K562 (cell line): ENCODE data around the gene F12. TPM values are rescaled to one million over a fixed set of nuclear protein-coding genes. Genes with fewer than 3 reads are reported as not detected.

Source experiments
- ATAC-seq: fragments of 200-7000 bp; cut with Tn5 transposase; 3 replicates; pipeline ENCODE4 v1.9.1; 2020; ENCODE audit warnings: moderate library complexity
- BruUV-seq: library from RNA; stranded (reverse); fragments of 400-500 nt; replicated peaks from 2 replicates; lab custom pipeline; 2021; lab: Mats Ljungman, UMichigan
- CTCF ChIA-PET: fragments of 300-600 bp; formaldehyde crosslinking; extraction: SDS; loops from one replicate; lab custom pipeline; 2021; ENCODE audit warnings: low intra/inter-chr PET ratio; lab: Yijun Ruan, JAX
- POLR2A ChIA-PET: fragments of 300-600, 350-650 bp; sonication (Branson Sonifier 250); formaldehyde crosslinking; extraction: SDS; loops from one replicate; lab custom pipeline; 2021; ENCODE audit warnings: antibody characterized with exemption, inconsistent platforms; lab: Yijun Ruan, JAX
- DNase-seq, 4 experiments: peaks; one replicate each; pipeline versions ENCODE4 v3.0.0 to v3.0.0-alpha.2; 2011 to 2018; ENCODE audit warnings: low spot score in 3 of 4, mixed read lengths in 3 of 4; ENCODE audit errors: extremely low read depth in 1 of 4
- FAIRE-seq: peaks from 2 replicates; lab custom pipeline; 2011; peaks lifted over from hg19 to GRCh38; lab: Jason Lieb, UNC
- H2AFZ ChIP-seq: 2 replicates; pipeline ENCODE4 v1.6.0; 2011; ENCODE audit warnings: low read depth, low read length, control low read depth, inconsistent platforms
- H3K27ac ChIP-seq: fragments of 200-600 bp; 3 replicates; pipeline ENCODE4 v1.8.0; 2011; ENCODE audit warnings: low read depth, mild to moderate bottlenecking, control low read depth, inconsistent platforms, low read length, moderate library complexity, mixed read lengths; ENCODE audit errors: extremely low read depth
- H3K27me3 ChIP-seq, 2 experiments: fragments of 300-600 bp in 1 of 2; 2 replicates in 1 of 2; 3 replicates in 1 of 2; pipeline versions ENCODE4 v1.6.0 to v1.8.0; 2011; ENCODE audit warnings: inconsistent platforms in 2 of 2, low read length in 2 of 2, mild to moderate bottlenecking in 1 of 2, mixed read lengths in 1 of 2, moderate library complexity in 1 of 2; ENCODE audit not compliant: control insufficient read depth in 2 of 2, insufficient read depth in 2 of 2
- H3K36me3 ChIP-seq: fragments of 300-600 bp; 3 replicates; pipeline ENCODE4 v1.8.0; 2011; ENCODE audit warnings: mild to moderate bottlenecking, low read length, inconsistent platforms; ENCODE audit not compliant: control insufficient read depth, insufficient read depth
- H3K4me1 ChIP-seq, 2 experiments: fragments of 200-600 bp in 1 of 2; replicated peaks in 1 of 2; 2 replicates in 1 of 2; 3 replicates in 1 of 2; pipeline versions ENCODE4 v1.5.1 to v1.8.0; 2011; ENCODE audit warnings: inconsistent platforms in 2 of 2, low read length in 2 of 2, mild to moderate bottlenecking in 1 of 2, mixed read lengths in 1 of 2, moderate library complexity in 1 of 2; ENCODE audit not compliant: control insufficient read depth in 2 of 2, insufficient read depth in 2 of 2
- H3K4me2 ChIP-seq: 2 replicates; pipeline ENCODE4 v1.6.1; 2011; ENCODE audit warnings: low read length, control low read depth, inconsistent platforms, mixed read lengths; ENCODE audit not compliant: insufficient read depth
- H3K4me3 ChIP-seq: fragments of 200-600 bp; sonication (generic), shearing (Covaris generic); 2 replicates; pipeline ENCODE4 v1.5.1; 2016; ENCODE audit warnings: control low read depth, inconsistent platforms
- H3K79me2 ChIP-seq: fragments of 200-600 bp; 3 replicates; pipeline ENCODE4 v1.8.0; 2011; ENCODE audit warnings: low read length, inconsistent platforms; ENCODE audit not compliant: control insufficient read depth, insufficient read depth
- H3K9ac ChIP-seq, 2 experiments: 2 replicates each; pipeline versions ENCODE4 v1.6.0 to v1.6.1; 2011; ENCODE audit warnings: low read depth in 2 of 2, low read length in 2 of 2, control low read depth in 1 of 2, inconsistent platforms in 1 of 2, mild to moderate bottlenecking in 1 of 2, mixed read lengths in 1 of 2; ENCODE audit not compliant: insufficient read depth in 1 of 2
- H3K9me1 ChIP-seq: one replicate; pipeline ENCODE4 v1.6.0; 2011; ENCODE audit warnings: inconsistent platforms, mild to moderate bottlenecking, low read length, moderate library complexity; ENCODE audit not compliant: control insufficient read depth, insufficient read depth
- H3K9me3 ChIP-seq: replicated peaks from 2 replicates; pipeline ENCODE4 v1.5.1; 2011; ENCODE audit warnings: low read depth, low read length, inconsistent platforms; ENCODE audit not compliant: control insufficient read depth, insufficient read depth
- H4K20me1 ChIP-seq: replicated peaks from 2 replicates; pipeline ENCODE4 v1.6.1; 2011; ENCODE audit warnings: low read length, inconsistent platforms, mixed read lengths; ENCODE audit not compliant: control insufficient read depth, insufficient read depth
- CBX2 ChIP-seq: fragments of 200-600 bp; sonication (generic); IDR thresholded peaks from one replicate; pipeline ENCODE4 v1.6.1; 2012; ENCODE audit warnings: mild to moderate bottlenecking, low read length, inconsistent platforms; ENCODE audit not compliant: insufficient read depth, poor library complexity, severe bottlenecking
- ELK1 ChIP-seq: sonication (generic); formaldehyde crosslinking; IDR thresholded peaks from 2 replicates; pipeline ENCODE4 v1.8.1; 2022; ENCODE audit warnings: missing genetic modification reagents
- KAT2B ChIP-seq: IDR thresholded peaks from one replicate; pipeline ENCODE4 v1.6.1; 2012; ENCODE audit warnings: low read depth, mild to moderate bottlenecking, control low read depth, inconsistent platforms, low read length, moderate library complexity
- MLLT1 ChIP-seq, 2 experiments: fragments of 450-650 bp; IDR thresholded peaks; 2 replicates each; pipeline ENCODE4 v1.6.1; 2016
- NFRKB ChIP-seq: fragments of 450-650 bp; IDR thresholded peaks from 2 replicates; pipeline ENCODE4 v1.6.1; 2016; ENCODE audit warnings: low read depth
- PHF8 ChIP-seq: fragments of 200-600 bp; sonication (generic); IDR thresholded peaks from 2 replicates; pipeline ENCODE4 v1.6.1; 2012; ENCODE audit warnings: mixed run types, mild to moderate bottlenecking, inconsistent platforms, low read length, moderate library complexity, borderline replicate concordance
- TAF7 ChIP-seq: fragments of 450-650 bp; IDR thresholded peaks from 2 replicates; pipeline ENCODE4 v1.6.1; 2016; ENCODE audit warnings: missing genetic modification characterization, missing compliant biosample characterization
- XRCC3 ChIP-seq: fragments of 450-650 bp; IDR thresholded peaks from 2 replicates; pipeline ENCODE4 v1.6.1; 2017; ENCODE audit warnings: mild to moderate bottlenecking, moderate library complexity
- XRCC5 ChIP-seq: fragments of 200-400 bp; formaldehyde crosslinking; IDR thresholded peaks from 2 replicates; pipeline ENCODE4 v1.6.1; 2017; ENCODE audit warnings: low read depth, mild to moderate bottlenecking, low read length
- ZFP91 ChIP-seq: sonication (generic); formaldehyde crosslinking; IDR thresholded peaks from 2 replicates; pipeline ENCODE4 v1.8.0; 2022; ENCODE audit warnings: mild to moderate bottlenecking, missing genetic modification reagents
- ZNF217 ChIP-seq: sonication (generic); formaldehyde crosslinking; IDR thresholded peaks from 2 replicates; pipeline ENCODE4 v1.8.0; 2022; ENCODE audit warnings: mild to moderate bottlenecking, missing genetic modification reagents
- ZNF316 ChIP-seq: fragments of 450-650 bp; IDR thresholded peaks from 2 replicates; pipeline ENCODE4 v1.6.1; 2016
- ZNF384 ChIP-seq: IDR thresholded peaks from 2 replicates; pipeline ENCODE4 v1.6.1; 2012; ENCODE audit warnings: low read depth, low read length, improper control_type of control experiment
- ZNF644 ChIP-seq: fragments of 200-800 bp; sonication (Bioruptor generic); IDR thresholded peaks from 2 replicates; pipeline ENCODE4 v1.6.1; 2016; ENCODE audit warnings: low read depth, missing genetic modification characterization, missing compliant biosample characterization
- ZNF696 ChIP-seq: fragments of 250-450 bp; sonication (Bioruptor Pico); conservative IDR thresholded peaks from 2 replicates; pipeline ENCODE4 v1.4.0; 2020; ENCODE audit warnings: mild to moderate bottlenecking, moderate library complexity
- WGBS: fragments of 100-300 bp; shearing (Covaris generic); methylation state at CpG from one replicate; pipeline ENCODE4 v1.1.6; 2016; ENCODE audit warnings: low coverage, mixed read lengths; ENCODE audit not compliant: insufficient coverage; ENCODE audit errors: missing lambda C conversion rate; 5-methylcytosine and 5-hydroxymethylcytosine counted together
- in situ Hi-C: fragments of 300-500 bp; cut with MboI; formaldehyde crosslinking; loops from 4 replicates; pipeline ENCODE4 v1.15.0; 2018; ENCODE audit warnings: inconsistent platforms, mixed read lengths
- intact Hi-C: fragments of 100-400 bp; cut with micrococcal nuclease; formaldehyde crosslinking; loops from 2 replicates; pipeline ENCODE4 v1.14.2; 2022
- polyA plus RNA-seq, 8 experiments: library from polyadenylated mRNA; depleted of rRNA in 4 of 8; stranded (reverse) in 5 of 8; unstranded in 3 of 8; fragments of >200 nt; fragmentation: Nextera tagmentation in 2 of 8; fragmentation: Illumina TruSeq in 1 of 8; extraction: Ambion mirVana in 2 of 8; extraction: Trizol in 1 of 8; gene quantifications; 2 replicates each; pipeline versions ENCODE4 v1.2.1 to v1.2.3, GENCODE V29; 2011 to 2014; ENCODE audit warnings: inconsistent platforms in 1 of 8, missing spikeins in 1 of 8
- total RNA-seq, 7 experiments: library from RNA; depleted of rRNA in 6 of 7; stranded (reverse); fragments of >200 nt in 6 of 7; fragmentation: Illumina TruSeq in 2 of 7; extraction: Trizol in 2 of 7; gene quantifications; 2 replicates each; pipeline versions ENCODE4 v1.2.1 to v1.2.3, GENCODE V29; 2011 to 2021; ENCODE audit warnings: low replicate concordance in 1 of 7
- TF ChIP-seq, protein P1 (sequence below): fragments of 450-650 bp; formaldehyde crosslinking; IDR thresholded peaks from 2 replicates; pipeline ENCODE4 v1.4.0; 2020; ENCODE audit warnings: mild to moderate bottlenecking, mixed read lengths
- TF ChIP-seq, protein P2 (sequence below): conservative IDR thresholded peaks from 2 replicates; pipeline ENCODE4 v1.6.1; 2011; ENCODE audit warnings: low read depth, mild to moderate bottlenecking, low read length; ENCODE audit not compliant: control insufficient read depth

F12 gene
- total and polyA plus RNA-seq, 9 of the 15 experiments (the other 6 are each of a cell fraction or from before 2014, with no cell fraction given), result 0.59 to 18.3 (median 3.6) TPM

GRCh38 chr5:177385720-177386119 is 23.6 kb downstream of the F12 start:
- ATAC-seq, result no peak
- Histone ChIP-seq H2AFZ (no peak overlapping the region), H3K79me2 (no peaks in the 10 kb centered on the region), H3K9me1 (no peaks in the 10 kb centered on the region), H3K27me3 (peaks cover 0 to 12% of the 10 kb centered on the region in 2 experiments; a peak in 2 of 5 replicates), H3K4me3 (no peak overlapping the region), H3K9ac (peak overlapping the region in 1 of 2 experiments; percentile 29; a peak in 1 of 4 replicates), H3K4me1 (peaks cover 6 to 22% of the 10 kb centered on the region in 2 experiments; a peak in 3 of 5 replicates), H3K27ac (no peak overlapping the region), H4K20me1 (no peaks in the 10 kb centered on the region), H3K36me3 (no peaks in the 10 kb centered on the region), H3K4me2 (no peak overlapping the region), H3K9me3 (no peaks in the 10 kb centered on the region)
- DNase-seq, result no peak
- WGBS, result 5% methylated on average over 7 of the region's 11 CpGs
- in situ Hi-C loops, result no loop called here
- ChIA-PET POLR2A (interaction anchor here (0.8 to 1.1 kb wide), 4 partner anchors 18 to 55 kb away, joined by 3 to 5 read pairs (median 4); no protein-coding TSS in a partner anchor), CTCF (no interaction called here)
- BruUV-seq, result no TSS peak
- intact Hi-C loops, result no loop called here
- no peak for FAIRE-seq
- no peak for TF ChIP-seq ZFP91
- no peak for TF ChIP-seq ZNF316
- no peak for TF ChIP-seq NFRKB
- TF ChIP-seq ZNF696 (CRISPR knock-in tag), result no peak
- TF ChIP-seq KAT2B, result no peak
- TF ChIP-seq, protein P1, sequence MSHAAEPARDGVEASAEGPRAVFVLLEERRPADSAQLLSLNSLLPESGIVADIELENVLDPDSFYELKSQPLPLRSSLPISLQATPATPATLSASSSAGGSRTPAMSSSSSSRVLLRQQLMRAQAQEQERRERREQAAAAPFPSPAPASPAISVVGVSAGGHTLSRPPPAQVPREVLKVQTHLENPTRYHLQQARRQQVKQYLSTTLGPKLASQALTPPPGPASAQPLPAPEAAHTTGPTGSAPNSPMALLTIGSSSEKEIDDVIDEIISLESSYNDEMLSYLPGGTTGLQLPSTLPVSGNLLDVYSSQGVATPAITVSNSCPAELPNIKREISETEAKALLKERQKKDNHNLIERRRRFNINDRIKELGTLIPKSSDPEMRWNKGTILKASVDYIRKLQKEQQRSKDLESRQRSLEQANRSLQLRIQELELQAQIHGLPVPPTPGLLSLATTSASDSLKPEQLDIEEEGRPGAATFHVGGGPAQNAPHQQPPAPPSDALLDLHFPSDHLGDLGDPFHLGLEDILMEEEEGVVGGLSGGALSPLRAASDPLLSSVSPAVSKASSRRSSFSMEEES, result no peak
- no peak for TF ChIP-seq ZNF217 (CRISPR knock-in tag)
- no peak for TF ChIP-seq XRCC3
- TF ChIP-seq, protein P2, sequence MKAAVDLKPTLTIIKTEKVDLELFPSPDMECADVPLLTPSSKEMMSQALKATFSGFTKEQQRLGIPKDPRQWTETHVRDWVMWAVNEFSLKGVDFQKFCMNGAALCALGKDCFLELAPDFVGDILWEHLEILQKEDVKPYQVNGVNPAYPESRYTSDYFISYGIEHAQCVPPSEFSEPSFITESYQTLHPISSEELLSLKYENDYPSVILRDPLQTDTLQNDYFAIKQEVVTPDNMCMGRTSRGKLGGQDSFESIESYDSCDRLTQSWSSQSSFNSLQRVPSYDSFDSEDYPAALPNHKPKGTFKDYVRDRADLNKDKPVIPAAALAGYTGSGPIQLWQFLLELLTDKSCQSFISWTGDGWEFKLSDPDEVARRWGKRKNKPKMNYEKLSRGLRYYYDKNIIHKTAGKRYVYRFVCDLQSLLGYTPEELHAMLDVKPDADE, result no peak
- no peak for TF ChIP-seq TAF7 (tag)
- no peak for TF ChIP-seq PHF8
- TF ChIP-seq MLLT1 (IDR thresholded peaks at IDR 0.05), result no peak
- TF ChIP-seq ZNF384, result no peak
- TF ChIP-seq ELK1 (CRISPR knock-in tag), result no peak
- TF ChIP-seq ZNF644, result no peak
- TF ChIP-seq CBX2, result no peak
- no peak for TF ChIP-seq XRCC5
